Measurements from ENCODE around the gene PSMC6. TPM values are rescaled to one million over a fixed set of nuclear protein-coding genes. Genes with fewer than 3 reads are reported as not detected.

The PSMC6 gene
- total and polyA plus RNA-seq, 2 of the 13 experiments (the other 11 are each of a cell fraction or from before 2014, with no cell fraction given), result 90.0 to 210 TPM

DNA sequence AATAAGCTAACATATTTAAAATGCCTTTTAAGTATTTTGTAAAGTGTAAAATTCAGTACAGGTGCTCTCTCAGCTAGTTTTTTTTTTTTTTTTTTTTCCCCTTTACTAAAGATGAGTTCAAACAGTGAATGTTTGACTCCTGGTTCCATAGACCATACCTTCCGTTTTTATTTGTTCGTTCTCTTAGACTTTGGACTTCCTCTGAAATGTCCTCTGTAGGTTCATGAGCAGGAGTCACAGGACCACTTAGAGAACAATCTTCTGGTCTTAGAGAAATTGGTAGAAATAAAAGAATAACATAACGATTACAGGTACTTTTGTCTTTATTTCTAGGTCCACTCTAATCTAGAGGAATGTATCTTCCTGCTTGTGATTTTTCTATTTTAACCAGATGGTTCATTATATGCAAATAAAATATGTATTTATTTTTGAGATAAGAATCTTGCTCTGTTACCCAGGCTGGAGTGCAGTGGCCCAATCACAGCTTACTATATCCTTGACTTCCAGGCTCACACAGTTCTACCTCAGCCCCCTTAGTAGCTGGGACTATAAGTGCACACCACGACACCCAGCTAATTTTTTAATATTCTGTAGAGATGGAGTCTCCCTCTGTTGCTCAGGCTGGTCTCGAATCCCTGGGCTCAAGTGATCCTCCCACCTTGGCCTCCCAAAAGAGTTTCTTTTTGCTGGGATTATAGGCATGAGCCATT, 48.8 kb downstream of the PSMC6 start (continued):
- no peak for TF ChIP-seq SOX13 (IDR thresholded peaks at IDR 0.05)
- peak in 1 of 2 experiments; percentile 56; a peak in 1 of 4 replicates for TF ChIP-seq SOX13 (CRISPR knock-in tag; conservative IDR thresholded peaks at IDR 0.05 in 1 of 2, IDR thresholded peaks at IDR 0.05 in 1 of 2)
- no peak for TF ChIP-seq ZNF766 (CRISPR knock-in tag; IDR thresholded peaks at IDR 0.05; ENCODE audit: borderline replicate concordance)
- 0 out of 2 replicates have a peak, but pooled peaks have one; percentile 11 for TF ChIP-seq RCOR2 (CRISPR knock-in tag; IDR thresholded peaks at IDR 0.05)
- no peak for TF ChIP-seq ZNF496 (CRISPR knock-in tag; IDR thresholded peaks at IDR 0.05; ENCODE audit: insufficient replicate concordance)
- TF ChIP-seq EP300 (IDR thresholded peaks at IDR 0.05; ENCODE audit: low read depth in 2 of 2, low read length in 2 of 2), result peak in 1 of 2 experiments; percentile 76; a peak in 2 of 4 replicates
- TF ChIP-seq EP300 (CRISPR knock-in tag; IDR thresholded peaks at IDR 0.05; ENCODE audit: borderline replicate concordance), result no peak
- TF ChIP-seq TIGD3 (CRISPR knock-in tag; IDR thresholded peaks at IDR 0.05; ENCODE audit: borderline replicate concordance), result no peak
- no peak for TF ChIP-seq KMT2A (CRISPR knock-in tag; IDR thresholded peaks at IDR 0.05)
- TF ChIP-seq SCMH1 (CRISPR knock-in tag; IDR thresholded peaks at IDR 0.05; ENCODE audit: borderline replicate concordance), result no peak
- TF ChIP-seq ZNF660 (CRISPR knock-in tag; IDR thresholded peaks at IDR 0.05; ENCODE audit: borderline replicate concordance, low read depth), result no peak
- 0 out of 2 replicates have a peak, but pooled peaks have one; percentile 27 for TF ChIP-seq ZNF501 (CRISPR knock-in tag; IDR thresholded peaks at IDR 0.05)
- peak; percentile 35; the same call in 1 of the 2 replicates for TF ChIP-seq KDM5A (IDR thresholded peaks at IDR 0.05; ENCODE audit: borderline replicate concordance, low read length)
- TF ChIP-seq POGZ (CRISPR knock-in tag; IDR thresholded peaks at IDR 0.05), result peak; percentile 28; the same call in 1 of the 2 replicates
- TF ChIP-seq TEAD2 (CRISPR knock-in tag; IDR thresholded peaks at IDR 0.05), result no peak
- no peak for TF ChIP-seq ZNF883 (CRISPR knock-in tag; IDR thresholded peaks at IDR 0.05; ENCODE audit: not compliant biosample characterization)
- peak in 1 of 2 experiments; percentile 43; a peak in 1 of 4 replicates for TF ChIP-seq NR2F1 (CRISPR knock-in tag; IDR thresholded peaks at IDR 0.05)
- TF ChIP-seq ZNF609 (CRISPR knock-in tag; IDR thresholded peaks at IDR 0.05; ENCODE audit: borderline replicate concordance), result no peak
- no peak; the same call in 1 of the 2 replicates for TF ChIP-seq KMT2B (CRISPR knock-in tag; IDR thresholded peaks at IDR 0.05)
- TF ChIP-seq RFX5 (IDR thresholded peaks at IDR 0.05; ENCODE audit: low read depth, low read length), result no peak
- peak; percentile 61 for TF ChIP-seq CREM (IDR thresholded peaks at IDR 0.05)
- no peak for TF ChIP-seq CREM (CRISPR knock-in tag; IDR thresholded peaks at IDR 0.05)

All from HepG2 (cell line).